GM12878 (cell line): Measurements from ENCODE around the gene TRERF1. TPM values are rescaled to one million over a fixed set of nuclear protein-coding genes. Genes with fewer than 3 reads are reported as not detected.

Experiments
- ATAC-seq: fragments of 200-7000 bp; cut with Tn5 transposase; 3 replicates; pipeline ENCODE4 v1.9.1; 2020; ENCODE audit warnings: mild to moderate bottlenecking, moderate library complexity
- BruUV-seq: library from RNA; stranded (reverse); fragments of 400-500 nt; replicated peaks from 2 replicates; lab custom pipeline; 2021; lab: Mats Ljungman, UMichigan
- CTCF ChIA-PET: fragments of 300-600 bp; sonication (Branson Sonifier 250); formaldehyde crosslinking; extraction: SDS; loops from one replicate; lab custom pipeline; 2021; ENCODE audit warnings: inconsistent platforms; lab: Yijun Ruan, JAX
- POLR2A ChIA-PET: fragments of 350-600 bp; formaldehyde crosslinking; extraction: SDS; loops from one replicate; lab custom pipeline; 2021; ENCODE audit warnings: inconsistent platforms; lab: Charles Lee
- RAD21 ChIA-PET: fragments of 300-600 bp; sonication (Branson Sonifier 250); formaldehyde crosslinking; loops from one replicate; lab custom pipeline; 2023; ENCODE audit warnings: antibody characterized with exemption; ENCODE audit not compliant: unreplicated experiment; lab: Charles Lee
- SMC1A ChIA-PET: fragments of 300-600 bp; sonication (Branson Sonifier 250); formaldehyde crosslinking; loops from one replicate; lab custom pipeline; 2023; ENCODE audit not compliant: unreplicated experiment, uncharacterized antibody; lab: Charles Lee
- DNase-seq: peaks from one replicate; pipeline ENCODE4 v3.0.0-alpha.2; 2011; ENCODE audit warnings: low read depth, low spot score
- FAIRE-seq: peaks from 3 replicates; lab custom pipeline; 2011; peaks lifted over from hg19 to GRCh38; lab: Jason Lieb, UNC
- H2AFZ ChIP-seq: 2 replicates; pipeline ENCODE4 v1.6.0; 2011; ENCODE audit warnings: low read depth, low read length, control low read depth; ENCODE audit not compliant: control insufficient read depth
- H3K27ac ChIP-seq: 2 replicates; pipeline ENCODE4 v1.5.1; 2011; ENCODE audit warnings: control low read depth; ENCODE audit not compliant: control insufficient read depth, insufficient read depth
- H3K27me3 ChIP-seq, 2 experiments: replicated peaks in 1 of 2; 2 replicates each; pipeline versions ENCODE4 v1.6.0 to v1.6.1; 2011; ENCODE audit warnings: low read length in 1 of 2; ENCODE audit not compliant: control insufficient read depth in 2 of 2, insufficient read depth in 2 of 2
- H3K36me3 ChIP-seq, 2 experiments: 2 replicates each; pipeline ENCODE4 v1.5.1; 2011; ENCODE audit warnings: low read length in 1 of 2; ENCODE audit not compliant: control insufficient read depth in 2 of 2, insufficient read depth in 2 of 2
- H3K4me1 ChIP-seq: 2 replicates; pipeline ENCODE4 v1.6.1; 2011; ENCODE audit warnings: mild to moderate bottlenecking, low read length, moderate library complexity, mixed read lengths; ENCODE audit not compliant: control insufficient read depth, insufficient read depth
- H3K4me2 ChIP-seq: 2 replicates; pipeline ENCODE4 v1.6.0; 2011; ENCODE audit warnings: control low read depth; ENCODE audit not compliant: control insufficient read depth, insufficient read depth
- H3K4me3 ChIP-seq: fragments of 200-600 bp; sonication (generic); 2 replicates; pipeline ENCODE4 v1.5.1; 2016
- H3K79me2 ChIP-seq: 2 replicates; pipeline ENCODE4 v1.6.0; 2011; ENCODE audit warnings: low read length; ENCODE audit not compliant: control insufficient read depth, insufficient read depth
- H3K9ac ChIP-seq: 2 replicates; pipeline ENCODE4 v1.8.0; 2011; ENCODE audit warnings: low read length, control low read depth, mixed read lengths; ENCODE audit not compliant: control insufficient read depth, insufficient read depth
- H3K9me3 ChIP-seq: replicated peaks from 3 replicates; pipeline ENCODE4 v1.5.1; 2011; ENCODE audit warnings: mild to moderate bottlenecking, low read length; ENCODE audit not compliant: control insufficient read depth, insufficient read depth
- H4K20me1 ChIP-seq: 2 replicates; pipeline ENCODE4 v1.6.0; 2011; ENCODE audit not compliant: control insufficient read depth, insufficient read depth
- BHLHE40 ChIP-seq, 2 experiments: fragments of 450-650 bp in 1 of 2; IDR thresholded peaks; 2 replicates each; pipeline ENCODE4 v1.6.1; 2011 to 2017; ENCODE audit warnings: low read depth in 2 of 2, borderline replicate concordance in 1 of 2, improper control_type of control experiment in 1 of 2, low read length in 1 of 2, mild to moderate bottlenecking in 1 of 2
- CEBPB ChIP-seq, 2 experiments: fragments of 150-350 bp in 1 of 2; IDR thresholded peaks; 2 replicates each; pipeline ENCODE4 v1.6.1; 2012 to 2014; ENCODE audit warnings: low read depth in 2 of 2, low read length in 2 of 2, borderline replicate concordance in 1 of 2, inconsistent platforms in 1 of 2
- CHD4 ChIP-seq: fragments of 200-600 bp; sonication (generic); IDR thresholded peaks from 2 replicates; pipeline ENCODE4 v1.6.1; 2016; ENCODE audit warnings: mild to moderate bottlenecking
- CREB1 ChIP-seq: IDR thresholded peaks from 2 replicates; pipeline ENCODE4 v1.6.1; 2012; ENCODE audit warnings: low read depth, mild to moderate bottlenecking, inconsistent platforms
- ESRRA ChIP-seq: IDR thresholded peaks from 2 replicates; pipeline ENCODE4 v1.6.1; 2012; ENCODE audit warnings: mild to moderate bottlenecking, low read length, improper control_type of control experiment
- HDAC2 ChIP-seq: fragments of 200-600 bp; sonication (generic); IDR thresholded peaks from 2 replicates; pipeline ENCODE4 v1.6.1; 2017
- IRF4 ChIP-seq: IDR thresholded peaks from 2 replicates; pipeline ENCODE4 v1.6.1; 2011; ENCODE audit warnings: low read depth, low read length
- MTA3 ChIP-seq: IDR thresholded peaks from 2 replicates; pipeline ENCODE4 v1.6.1; 2012; ENCODE audit warnings: low read length, inconsistent platforms, borderline replicate concordance
- MXI1 ChIP-seq: fragments of 150-350 bp; IDR thresholded peaks from 2 replicates; pipeline ENCODE4 v1.6.1; 2011; ENCODE audit warnings: low read depth, mild to moderate bottlenecking, inconsistent platforms, low read length, improper control_type of control experiment
- NR2C1 ChIP-seq: fragments of 450-650 bp; IDR thresholded peaks from 2 replicates; pipeline ENCODE4 v1.6.1; 2017; ENCODE audit warnings: antibody characterized with exemption, mild to moderate bottlenecking, moderate library complexity
- NR2C2 ChIP-seq: IDR thresholded peaks from 2 replicates; pipeline ENCODE4 v1.6.1; 2011; ENCODE audit warnings: borderline replicate concordance, low read depth; ENCODE audit not compliant: control insufficient read depth, insufficient read length
- NRF1 ChIP-seq: conservative IDR thresholded peaks from 2 replicates; pipeline ENCODE4 v1.6.1; 2011; ENCODE audit warnings: mild to moderate bottlenecking, low read depth, low read length, improper control_type of control experiment
- PML ChIP-seq: IDR thresholded peaks from 2 replicates; pipeline ENCODE4 v1.6.1; 2012; ENCODE audit warnings: low read length, inconsistent platforms
- SPI1 ChIP-seq: IDR thresholded peaks from 2 replicates; pipeline ENCODE4 v1.6.1; 2011; ENCODE audit warnings: low read depth, mild to moderate bottlenecking, low read length, moderate library complexity, borderline replicate concordance; ENCODE audit not compliant: insufficient read depth
- SREBF1 ChIP-seq: IDR thresholded peaks from 2 replicates; pipeline ENCODE4 v1.6.1; 2012; ENCODE audit warnings: mild to moderate bottlenecking, low read length
- STAT3 ChIP-seq: IDR thresholded peaks from 2 replicates; pipeline ENCODE4 v1.6.1; 2011; ENCODE audit warnings: low read depth, low read length, improper control_type of control experiment
- SUPT20H ChIP-seq: IDR thresholded peaks from 2 replicates; pipeline ENCODE4 v1.6.1; 2011; ENCODE audit warnings: low read depth, mild to moderate bottlenecking, low read length, moderate library complexity, borderline replicate concordance; ENCODE audit not compliant: control insufficient read depth
- ZNF384 ChIP-seq: IDR thresholded peaks from 2 replicates; pipeline ENCODE4 v1.6.1; 2012; ENCODE audit warnings: low read depth, mild to moderate bottlenecking, low read length, improper control_type of control experiment, borderline replicate concordance
- ZNF622 ChIP-seq: fragments of 450-650 bp; IDR thresholded peaks from 2 replicates; pipeline ENCODE4 v1.6.1; 2017; ENCODE audit warnings: mild to moderate bottlenecking, inconsistent platforms
- ZSCAN29 ChIP-seq: fragments of 450-650 bp; IDR thresholded peaks from 2 replicates; pipeline ENCODE4 v1.6.1; 2017; ENCODE audit warnings: mild to moderate bottlenecking, moderate library complexity
- ZZZ3 ChIP-seq: IDR thresholded peaks from 2 replicates; pipeline ENCODE4 v1.6.1; 2011; ENCODE audit warnings: low read depth; ENCODE audit not compliant: control insufficient read depth, insufficient read length
- WGBS: methylation state at CpG from one replicate; pipeline ENCODE4 v1.1.6; 2016; ENCODE audit warnings: low lambda C conversion rate; ENCODE audit not compliant: insufficient replicate concordance, insufficient coverage; ENCODE audit errors: missing lambda C conversion rate; 5-methylcytosine and 5-hydroxymethylcytosine counted together
- in situ Hi-C: fragments of 300-500 bp; cut with MboI; formaldehyde crosslinking; loops from 9 replicates; pipeline ENCODE4 v1.14.3; 2018; ENCODE audit warnings: mixed read lengths
- intact Hi-C: fragments of 100-400 bp; cut with micrococcal nuclease; formaldehyde crosslinking; loops from one replicate; pipeline ENCODE4 v1.14.2; 2022; ENCODE audit not compliant: unreplicated experiment
- polyA plus RNA-seq, 11 experiments: library from polyadenylated mRNA; depleted of rRNA in 4 of 11; unstranded in 6 of 11; stranded (reverse) in 5 of 11; fragments of >200 nt; fragmentation: Nextera tagmentation in 4 of 11; fragmentation: Illumina TruSeq in 1 of 11; extraction: Ambion mirVana in 4 of 11; extraction: Trizol in 1 of 11; gene quantifications; 1 replicate in 1 of 11; 2 replicates in 10 of 11; pipeline versions ENCODE4 v1.2.1 to v1.2.3, GENCODE V29; 2011 to 2016; ENCODE audit warnings: inconsistent platforms in 2 of 11, missing spikeins in 2 of 11, low read depth in 1 of 11
- total RNA-seq, 4 experiments: library from RNA; depleted of rRNA in 3 of 4; stranded (reverse); fragments of >200 nt in 3 of 4; fragmentation: Illumina TruSeq in 1 of 4; extraction: Trizol in 1 of 4; gene quantifications; 2 replicates each; pipeline versions ENCODE4 v1.2.1 to v1.2.3, GENCODE V29; 2013 to 2021

TRERF1 gene
- total and polyA plus RNA-seq, 10 of the 15 experiments (the other 5 are each of a cell fraction or from before 2014, with no cell fraction given), result 2.2 to 19.4 (median 7.2) TPM

- H2AFZ ChIP-seq, result no peak overlapping the region
- in situ Hi-C loops, result no loop called here
- H3K4me2 ChIP-seq, result no peak overlapping the region
- H4K20me1 ChIP-seq, result no peaks in the 10 kb centered on the region
- intact Hi-C loops, result no loop called here
- no peaks in the 10 kb centered on the region for H3K36me3 ChIP-seq
- no peak for DNase-seq
- RAD21 ChIA-PET, result no interaction called here
- no peaks in the 10 kb centered on the region for H3K27me3 ChIP-seq
- H3K9ac ChIP-seq, result no peak overlapping the region
- POLR2A ChIA-PET, result no interaction called here
- H3K9me3 ChIP-seq, result no peaks in the 10 kb centered on the region
- CTCF ChIA-PET, result interaction anchor here (0.6 kb wide), 1 partner anchor 522 kb away, joined by 3 read pairs; no protein-coding TSS in a partner anchor
- no peak for FAIRE-seq
- H3K27ac ChIP-seq, result no peak overlapping the region
- ATAC-seq, result no peak
- no TSS peak for BruUV-seq
- 75% methylated on average over 2 of the region's 2 CpGs for WGBS
- no peaks in the 10 kb centered on the region for H3K4me1 ChIP-seq
- TF ChIP-seq MXI1 (no peak), SPI1 (no peak), BHLHE40 (IDR thresholded peaks at IDR 0.05; ENCODE audit: borderline replicate concordance in 1 of 2, low read depth in 2 of 2, low read length in 1 of 2) (no peak), SUPT20H (no peak)
- SMC1A ChIA-PET, result no interaction called here
- no peak overlapping the region for H3K4me3 ChIP-seq
- H3K79me2 ChIP-seq, result no peaks in the 10 kb centered on the region
Measured at GRCh38 chr6:42488129-42488528, 36.4 kb upstream of the TRERF1 start.

- Histone ChIP-seq H3K79me2 (no peaks in the 10 kb centered on the region), H3K4me1 (no peaks in the 10 kb centered on the region), H2AFZ (no peak overlapping the region), H3K9me3 (no peaks in the 10 kb centered on the region), H3K4me3 (no peak overlapping the region), H3K4me2 (no peak overlapping the region), H3K27ac (no peak overlapping the region), H4K20me1 (no peaks in the 10 kb centered on the region), H3K9ac (no peak overlapping the region), H3K36me3 (no peaks in the 10 kb centered on the region), H3K27me3 (no peaks in the 10 kb centered on the region)
- ChIA-PET RAD21 (interaction anchor here (0.8 to 1.2 kb wide), 2 partner anchors 17 to 26 kb away, joined by 4 read pairs; no protein-coding TSS in a partner anchor), SMC1A (interaction anchor here (1.1 to 2.0 kb wide), 3 partner anchors 12 to 175 kb away, joined by 3 to 9 read pairs (median 6); no protein-coding TSS in a partner anchor), CTCF (interaction anchor here (0.6 to 2.1 kb wide), 4 partner anchors 12 to 47 kb away, joined by 3 to 9 read pairs (median 4); no protein-coding TSS in a partner anchor), POLR2A (interaction anchor here (0.7 kb wide), 1 partner anchor 31 kb away, joined by 3 read pairs; no protein-coding TSS in a partner anchor)
- FAIRE-seq (no peak), ATAC-seq (no peak), DNase-seq (no peak)
- in situ Hi-C loops (no loop called here), intact Hi-C loops (no loop called here)
- BruUV-seq, result no TSS peak
- WGBS, result 0% methylated on average over 1 of the region's 1 CpG
- TF ChIP-seq MTA3 (no peak), ESRRA (no peak), NR2C2 (no peak), CEBPB (IDR thresholded peaks at IDR 0.05; ENCODE audit: borderline replicate concordance in 1 of 2, low read depth in 2 of 2, low read length in 2 of 2) (no peak), ZNF384 (no peak), NRF1 (no peak), HDAC2 (no peak), ZNF622 (no peak), ZZZ3 (no peak), CREB1 (no peak), IRF4 (no peak), PML (no peak), CHD4 (no peak), ZSCAN29 (no peak), STAT3 (no peak), SREBF1 (no peak), NR2C1 (no peak)
Measured at GRCh38 chr6:42484261-42484660, 32.5 kb upstream of the TRERF1 start.
